ENCODE data around the gene OTUD7B.

The OTUD7B gene

GRCh38 chr1:150018165-150018564 lies 7.6 kb upstream of the OTUD7B start:
- no peaks in the 10 kb centered on the region for H3K27me3 ChIP-seq (ENCODE audit: insufficient read depth, low read length, poor library complexity, severe bottlenecking)
- H3K79me2 ChIP-seq (ENCODE audit: insufficient read depth, low read length): no peaks in the 10 kb centered on the region
- no peaks in the 10 kb centered on the region for H3F3A ChIP-seq (ENCODE audit: low read depth)
- no peaks in the 10 kb centered on the region for H3K4me1 ChIP-seq (ENCODE audit: insufficient read depth, low read length, poor library complexity, severe bottlenecking)
- H2AFZ ChIP-seq (ENCODE audit: low read length): peak overlapping the region; percentile 42; the same call in 1 of the 2 replicates
- no peak overlapping the region for H3K9ac ChIP-seq (ENCODE audit: low read depth, low read length, poor library complexity, severe bottlenecking)
- no peaks in the 10 kb centered on the region for H3K36me3 ChIP-seq (ENCODE audit: insufficient read depth, low read length)
- TF ChIP-seq EZH2phosphoT487 (IDR thresholded peaks at IDR 0.05; ENCODE audit: borderline replicate concordance): no peak
- TF ChIP-seq, protein P1, sequence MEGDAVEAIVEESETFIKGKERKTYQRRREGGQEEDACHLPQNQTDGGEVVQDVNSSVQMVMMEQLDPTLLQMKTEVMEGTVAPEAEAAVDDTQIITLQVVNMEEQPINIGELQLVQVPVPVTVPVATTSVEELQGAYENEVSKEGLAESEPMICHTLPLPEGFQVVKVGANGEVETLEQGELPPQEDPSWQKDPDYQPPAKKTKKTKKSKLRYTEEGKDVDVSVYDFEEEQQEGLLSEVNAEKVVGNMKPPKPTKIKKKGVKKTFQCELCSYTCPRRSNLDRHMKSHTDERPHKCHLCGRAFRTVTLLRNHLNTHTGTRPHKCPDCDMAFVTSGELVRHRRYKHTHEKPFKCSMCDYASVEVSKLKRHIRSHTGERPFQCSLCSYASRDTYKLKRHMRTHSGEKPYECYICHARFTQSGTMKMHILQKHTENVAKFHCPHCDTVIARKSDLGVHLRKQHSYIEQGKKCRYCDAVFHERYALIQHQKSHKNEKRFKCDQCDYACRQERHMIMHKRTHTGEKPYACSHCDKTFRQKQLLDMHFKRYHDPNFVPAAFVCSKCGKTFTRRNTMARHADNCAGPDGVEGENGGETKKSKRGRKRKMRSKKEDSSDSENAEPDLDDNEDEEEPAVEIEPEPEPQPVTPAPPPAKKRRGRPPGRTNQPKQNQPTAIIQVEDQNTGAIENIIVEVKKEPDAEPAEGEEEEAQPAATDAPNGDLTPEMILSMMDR (conservative IDR thresholded peaks at IDR 0.05; ENCODE audit: low read length): no peak
- no peaks in the 10 kb centered on the region for H3K9me3 ChIP-seq (ENCODE audit: insufficient read depth, low read depth, low read length)
- no peak overlapping the region for H3K4me2 ChIP-seq (ENCODE audit: low read depth, low read length, poor library complexity, severe bottlenecking)
- H3K4me3 ChIP-seq (ENCODE audit: low read length, poor library complexity, severe bottlenecking): no peak overlapping the region
- H4K20me1 ChIP-seq (ENCODE audit: insufficient read depth, low read length, poor library complexity, severe bottlenecking): no peaks in the 10 kb centered on the region
- no peaks in the 10 kb centered on the region for H3K9me2 ChIP-seq (replicated peaks; ENCODE audit: low read depth, low read length)

DNA sequence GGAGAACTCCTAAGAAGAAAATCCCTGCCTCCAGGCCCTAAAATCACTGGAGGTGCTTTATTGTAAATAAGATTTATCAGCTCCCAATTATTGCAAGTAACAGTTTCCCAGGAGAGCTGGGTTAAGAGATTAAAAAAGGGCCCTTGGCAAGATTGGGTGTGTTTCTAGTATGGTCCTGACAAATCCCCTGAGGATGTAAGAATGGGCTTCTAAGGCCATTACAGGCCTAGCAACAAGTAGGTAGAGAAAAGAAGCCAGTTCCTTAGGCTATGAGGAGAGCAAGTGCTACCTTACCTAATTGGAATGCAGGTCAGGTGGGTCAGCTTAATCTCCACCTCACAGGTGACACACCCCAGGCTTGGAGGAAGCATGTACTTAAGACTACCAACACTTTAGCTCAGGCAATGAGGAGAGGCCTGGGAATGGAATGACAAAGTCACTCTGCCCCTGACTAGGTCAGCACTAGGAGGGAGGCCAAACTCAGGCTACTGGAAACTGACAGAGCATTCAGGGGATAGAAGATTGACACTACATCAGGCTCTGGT lies 6.8 kb upstream of the OTUD7B start:
- Histone ChIP-seq H3K27me3 (ENCODE audit: insufficient read depth, low read length, poor library complexity, severe bottlenecking) (no peaks in the 10 kb centered on the region), H3F3A (ENCODE audit: low read depth) (no peaks in the 10 kb centered on the region), H3K9me3 (ENCODE audit: insufficient read depth, low read depth, low read length) (no peaks in the 10 kb centered on the region), H3K9me2 (replicated peaks; ENCODE audit: low read depth, low read length) (no peaks in the 10 kb centered on the region), H3K79me2 (ENCODE audit: insufficient read depth, low read length) (no peaks in the 10 kb centered on the region), H4K20me1 (ENCODE audit: insufficient read depth, low read length, poor library complexity, severe bottlenecking) (no peaks in the 10 kb centered on the region), H3K9ac (ENCODE audit: low read depth, low read length, poor library complexity, severe bottlenecking) (no peak overlapping the region), H2AFZ (ENCODE audit: low read length) (no peak overlapping the region), H3K4me1 (ENCODE audit: insufficient read depth, low read length, poor library complexity, severe bottlenecking) (no peaks in the 10 kb centered on the region), H3K4me2 (ENCODE audit: low read depth, low read length, poor library complexity, severe bottlenecking) (no peak overlapping the region), H3K36me3 (ENCODE audit: insufficient read depth, low read length) (no peaks in the 10 kb centered on the region), H3K4me3 (ENCODE audit: low read length, poor library complexity, severe bottlenecking) (no peak overlapping the region)
- TF ChIP-seq, protein P1 (conservative IDR thresholded peaks at IDR 0.05; ENCODE audit: low read length): no peak
- TF ChIP-seq EZH2phosphoT487 (IDR thresholded peaks at IDR 0.05; ENCODE audit: borderline replicate concordance): no peak

DNA sequence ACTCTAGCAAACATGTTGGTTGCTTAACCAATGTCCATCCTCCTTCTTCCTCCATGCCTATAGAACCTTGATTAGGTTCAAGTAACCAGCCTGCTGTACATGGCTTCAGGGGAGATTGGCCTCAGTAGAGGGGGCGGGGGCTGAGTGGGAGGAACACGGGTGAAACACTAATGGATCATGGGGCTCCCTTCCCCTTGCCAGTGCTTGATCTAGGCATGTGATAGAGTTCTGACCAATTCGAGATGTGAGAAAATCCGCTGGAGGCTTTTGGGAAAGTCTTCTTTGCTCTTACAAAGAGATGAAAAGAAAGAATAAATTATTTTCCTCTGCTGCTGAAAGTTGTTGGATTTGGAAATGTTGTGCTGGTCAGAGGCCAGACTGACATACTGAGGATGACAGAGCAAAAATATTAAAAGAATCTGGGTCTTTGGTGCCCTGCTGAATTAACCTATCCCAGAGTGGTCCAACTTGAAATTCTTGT lies 5.2 kb upstream of the OTUD7B start:
- no peaks in the 10 kb centered on the region for H4K20me1 ChIP-seq (ENCODE audit: insufficient read depth, low read length, poor library complexity, severe bottlenecking)
- no peaks in the 10 kb centered on the region for H3K4me1 ChIP-seq (ENCODE audit: insufficient read depth, low read length, poor library complexity, severe bottlenecking)
- no peaks in the 10 kb centered on the region for H3K36me3 ChIP-seq (ENCODE audit: insufficient read depth, low read length)
- no peaks in the 10 kb centered on the region for H3K27me3 ChIP-seq (ENCODE audit: insufficient read depth, low read length, poor library complexity, severe bottlenecking)
- no peak overlapping the region for H3K4me2 ChIP-seq (ENCODE audit: low read depth, low read length, poor library complexity, severe bottlenecking)
- H3K9me3 ChIP-seq (ENCODE audit: insufficient read depth, low read depth, low read length): no peaks in the 10 kb centered on the region
- no peaks in the 10 kb centered on the region for H3K9me2 ChIP-seq (replicated peaks; ENCODE audit: low read depth, low read length)
- H2AFZ ChIP-seq (ENCODE audit: low read length): no peak overlapping the region
- H3F3A ChIP-seq (ENCODE audit: low read depth): no peaks in the 10 kb centered on the region
- H3K79me2 ChIP-seq (ENCODE audit: insufficient read depth, low read length): no peaks in the 10 kb centered on the region
- no peak overlapping the region for H3K4me3 ChIP-seq (ENCODE audit: low read length, poor library complexity, severe bottlenecking)
- TF ChIP-seq, protein P1 (conservative IDR thresholded peaks at IDR 0.05; ENCODE audit: low read length): no peak
- no peak for TF ChIP-seq EZH2phosphoT487 (IDR thresholded peaks at IDR 0.05; ENCODE audit: borderline replicate concordance)
- no peak overlapping the region for H3K9ac ChIP-seq (ENCODE audit: low read depth, low read length, poor library complexity, severe bottlenecking)

Data from Loucy (cell line).